GM12892 (cell line): ENCODE data around the gene TM9SF2.
"Not testable (repeated sequence)": the region's sequence is repeated elsewhere in the genome, so short reads cannot be mapped to it uniquely, and the experiment has no call there.

ENCODE experiments used
- POLR2A ChIP-seq: IDR thresholded peaks from 2 replicates; pipeline ENCODE4 v1.6.1; 2011; ENCODE audit warnings: low read depth, low read length, control low read depth
- TAF1 ChIP-seq: IDR thresholded peaks from 2 replicates; pipeline ENCODE4 v1.6.1; 2011; ENCODE audit warnings: low read depth, mild to moderate bottlenecking, control low read depth, low read length, borderline replicate concordance

DNA sequence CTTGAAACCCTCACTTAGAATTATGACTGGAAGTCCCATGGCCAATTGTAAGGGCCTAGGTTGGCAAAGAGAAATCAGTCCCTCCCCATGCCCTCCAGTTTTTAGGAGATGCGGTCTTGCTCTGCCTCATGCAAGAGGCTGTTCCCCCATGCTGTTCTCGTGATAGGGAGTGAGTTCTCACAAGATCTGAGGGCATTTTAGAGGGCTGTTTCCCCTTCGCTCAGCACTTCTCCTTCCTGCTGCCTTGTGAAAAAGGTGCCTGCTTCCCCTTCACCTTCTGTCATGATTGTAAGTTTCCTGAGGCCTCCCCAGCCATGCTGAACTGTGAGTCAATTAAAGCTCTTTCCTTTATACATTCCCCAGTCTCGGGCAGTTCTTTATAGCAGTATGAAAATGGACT lies 40.5 kb upstream of the TM9SF2 start:
- not testable (repeated sequence) for TF ChIP-seq POLR2A, TAF1
